ENCODE results near the gene TBL1Y. TPM values are rescaled to one million over a fixed set of nuclear protein-coding genes. Genes with fewer than 3 reads are reported as not detected.

TBL1Y gene
- total RNA-seq (2016; rRNA removed; fragmentation: Illumina TruSeq; extraction: Trizol) (0.91 and 1.4 TPM in 2 replicates), polyA plus RNA-seq (2011; rRNA removed) (0.37 and 0.71 TPM in 2 replicates), polyA minus RNA-seq (2011; rRNA and poly(A)+ RNA removed; ENCODE audit: low replicate concordance) (0.98 TPM in 1 of 2 replicates, not detected in the other), Bru-seq, nascent RNA (percentile 47 among the genes with signal in this experiment), BruChase-seq, experiment 1, labeled RNA remaining after a 6-hour chase (percentile 46 among the genes with signal in this experiment), BruChase-seq, experiment 2, labeled RNA remaining after a 2-hour chase (percentile 51 among the genes with signal in this experiment)
- total RNA-seq (2016; cell fraction: cytosol; rRNA removed; fragmentation: Illumina TruSeq; extraction: Trizol; ENCODE audit: low read depth) = 0.61 and 0.88 TPM in 2 replicates
- 1.3 and 1.4 TPM in 2 replicates for total RNA-seq (2016; cell fraction: insoluble cytoplasmic fraction; rRNA removed; fragmentation: Illumina TruSeq; extraction: Trizol)
- 1.0 and 1.2 TPM in 2 replicates for total RNA-seq (2016; cell fraction: membrane; rRNA removed; fragmentation: Illumina TruSeq; extraction: Trizol)
- 1.9 and 2.3 TPM in 2 replicates for total RNA-seq (2016; cell fraction: nucleus; rRNA removed; fragmentation: Illumina TruSeq; extraction: Trizol)
- 0.36 and 0.49 TPM in 2 replicates for polyA plus RNA-seq (2011; cell fraction: cytosol; rRNA removed)
- 1.2 and 1.7 TPM in 2 replicates for polyA plus RNA-seq (2011; cell fraction: nucleus; rRNA removed)
- polyA plus RNA-seq (2012) = 0.23 and 0.37 TPM in 2 replicates
- polyA plus RNA-seq (2016; cell fraction: cytosol; fragmentation: Illumina TruSeq; extraction: Trizol; ENCODE audit: low read depth) = 0.14 and 0.15 TPM in 2 replicates
- polyA plus RNA-seq (2016; cell fraction: insoluble cytoplasmic fraction; fragmentation: Illumina TruSeq; extraction: Trizol; ENCODE audit: low read depth) = 0.60 and 0.82 TPM in 2 replicates
- polyA plus RNA-seq (2016; cell fraction: membrane; fragmentation: Illumina TruSeq; extraction: Trizol; ENCODE audit: low read depth) = 0.30 and 0.40 TPM in 2 replicates
- polyA plus RNA-seq (2016; cell fraction: nucleus; fragmentation: Illumina TruSeq; extraction: Trizol; ENCODE audit: insufficient read depth, low read depth) = 1.1 and 1.2 TPM in 2 replicates
- polyA minus RNA-seq (2011; cell fraction: cytosol; rRNA and poly(A)+ RNA removed) = 0.79 and 0.88 TPM in 2 replicates
- polyA minus RNA-seq (2011; cell fraction: nucleus; rRNA and poly(A)+ RNA removed) = 2.6 and 2.9 TPM in 2 replicates
- long read RNA-seq, experiment 1, partial matches to known transcripts = 0 of 6 reads
- long read RNA-seq, experiment 1, other reads (novel, unspliced or antisense) = 6 of 6 reads
- long read RNA-seq, experiment 2, partial matches to known transcripts = 0 of 3 reads
- long read RNA-seq, experiment 2, other reads (novel, unspliced or antisense) = 3 of 3 reads

- Histone ChIP-seq H3K27ac (ENCODE audit: extremely low read length, insufficient read depth, low read length) (peak within 1 kb of the TSS; percentile 49), H2AFZ (ENCODE audit: low read length) (no peak within 1 kb of the TSS), H3K4me3 (replicated peaks in 1 of 3; ENCODE audit: insufficient read depth in 1 of 3, low read depth in 2 of 3, low read length in 3 of 3) (peak within 1 kb of the TSS; percentile 53 to 69 (median 54)), H3K4me2 (ENCODE audit: low read depth, low read length) (peak within 1 kb of the TSS; percentile 68), H3K9ac (ENCODE audit: insufficient read depth, low read depth, low read length) (peak within 1 kb of the TSS; percentile 29; the same call in 1 of the 2 replicates), H4K20me1 (ENCODE audit: insufficient read depth, low read length) (no peaks in the 10 kb centered on the region), H3K36me3 (replicated peaks in 1 of 2; ENCODE audit: control insufficient read depth in 1 of 2, insufficient read depth in 2 of 2, low read length in 2 of 2) (no peaks in the 10 kb centered on the region), H3K27me3 (ENCODE audit: control insufficient read depth in 1 of 2, insufficient read depth in 2 of 2, low read length in 2 of 2) (no peaks in the 10 kb centered on the region), H3K9me3 (ENCODE audit: low read length) (no peaks in the 10 kb centered on the region), H3K4me1 (ENCODE audit: insufficient read depth, low read length) (peaks cover 45% of the 10 kb centered on the region), H3K79me2 (ENCODE audit: insufficient read depth, low read length) (no peaks in the 10 kb centered on the region)
- in situ Hi-C loops (cut with HindIII; ENCODE audit: extremely low pct_ligation_motif_present, low pct_unique_long_range_greater_than_20kb) = no loop called here
- no CpG with 5 or more reads among the region's 91 CpGs for WGBS (ENCODE audit: low lambda C conversion rate)
- no peak for FAIRE-seq
- intact Hi-C loops (cut with micrococcal nuclease; ENCODE audit: unreplicated experiment) = loop anchor here (5.0 kb wide), 1 partner anchor 37 kb away; no protein-coding TSS in a partner anchor
- CTCF ChIA-PET (ENCODE audit: low intra/inter-chr PET ratio, low total read pairs) = no interaction called here
- peak; percentile 6 for DNase-seq (ENCODE audit: low spot score)
- peak; percentile 82 for ATAC-seq
- no TSS peak for BruUV-seq (replicated peaks)
- POLR2A ChIA-PET = no interaction called here
- TF ChIP-seq ZNF264 (CRISPR knock-in tag; IDR thresholded peaks at IDR 0.05) = no peak
- peak; percentile 32; the same call in 1 of the 2 replicates for TF ChIP-seq TFDP1 (CRISPR knock-in tag; IDR thresholded peaks at IDR 0.05; ENCODE audit: borderline replicate concordance)
- TF ChIP-seq ZNF597 (CRISPR knock-in tag; IDR thresholded peaks at IDR 0.05) = no peak
- TF ChIP-seq TAF1 (CRISPR knock-in tag; IDR thresholded peaks at IDR 0.05) = peak; percentile 42; the same call in 1 of the 2 replicates
- peak; percentile 50; the same call in 1 of the 2 replicates for TF ChIP-seq UBTF (CRISPR knock-in tag; IDR thresholded peaks at IDR 0.05)
- TF ChIP-seq ZFYVE20 (CRISPR knock-in tag; IDR thresholded peaks at IDR 0.05; ENCODE audit: borderline replicate concordance, low read depth) = no peak
- TF ChIP-seq ZBTB8A (CRISPR knock-in tag; IDR thresholded peaks at IDR 0.05; ENCODE audit: borderline replicate concordance, low read depth) = no peak
Observed at GRCh38 chrY:6910372-6911252, at the start of gene TBL1Y. Gene TBL1Y, plus strand, starts transcription at chrY:6910697. Its CDS starts 114,388 bp downstream, at chrY:7025085.

All from HepG2 (cell line).